Neuronal stem cell (in vitro differentiated cells): Measurements from ENCODE around the gene PLEKHM3. TPM values are rescaled to one million over a fixed set of nuclear protein-coding genes. Genes with fewer than 3 reads are reported as not detected.
A peak's percentile ranks its signal among the peaks of the same experiment; 100 is the strongest.

Experiments
- DNase-seq: peaks from one replicate; pipeline ENCODE4 v3.0.0-alpha.2; 2013; ENCODE audit warnings: low spot score
- H2AFZ ChIP-seq: one replicate; pipeline ENCODE4 v1.6.1; 2013; ENCODE audit warnings: mild to moderate bottlenecking, low read length, inconsistent platforms
- H2AK5ac ChIP-seq: 2 replicates; pipeline ENCODE4 v1.6.1; 2013; ENCODE audit warnings: low read depth, mild to moderate bottlenecking, inconsistent platforms, low read length, moderate library complexity, mixed read lengths
- H2BK120ac ChIP-seq: 2 replicates; pipeline ENCODE4 v1.6.1; 2013; ENCODE audit warnings: low read depth, mild to moderate bottlenecking, inconsistent platforms, low read length, moderate library complexity, mixed read lengths
- H2BK12ac ChIP-seq: one replicate; pipeline ENCODE4 v1.6.1; 2013; ENCODE audit warnings: low read length, inconsistent platforms
- H2BK15ac ChIP-seq: 2 replicates; pipeline ENCODE4 v1.6.1; 2013; ENCODE audit warnings: mild to moderate bottlenecking, low read length, inconsistent platforms, mixed read lengths
- H2BK5ac ChIP-seq: one replicate; pipeline ENCODE4 v1.6.1; 2013; ENCODE audit warnings: inconsistent platforms, mild to moderate bottlenecking, low read length, moderate library complexity
- H3K14ac ChIP-seq: one replicate; pipeline ENCODE4 v1.6.1; 2013; ENCODE audit warnings: low read length, inconsistent platforms
- H3K18ac ChIP-seq: 2 replicates; pipeline ENCODE4 v1.6.1; 2013; ENCODE audit warnings: low read length, inconsistent platforms
- H3K23ac ChIP-seq: 2 replicates; pipeline ENCODE4 v1.6.1; 2013; ENCODE audit warnings: low read depth, mild to moderate bottlenecking, mixed read lengths, low read length, inconsistent platforms; ENCODE audit not compliant: poor library complexity
- H3K27ac ChIP-seq: replicated peaks from 3 replicates; pipeline ENCODE4 v1.5.1; 2013; ENCODE audit warnings: low read length, inconsistent platforms
- H3K27me3 ChIP-seq, 3 experiments: 2 replicates each; pipeline ENCODE4 v1.6.1; 2013; ENCODE audit warnings: low read length in 3 of 3, mild to moderate bottlenecking in 2 of 3, inconsistent platforms in 1 of 3, low read depth in 1 of 3, mixed read lengths in 1 of 3, moderate library complexity in 1 of 3; ENCODE audit not compliant: control insufficient read depth in 3 of 3, insufficient read depth in 3 of 3
- H3K36me3 ChIP-seq, 2 donors: replicated peaks in 1 of 2; 2 replicates each; pipeline ENCODE4 v1.6.1; 2013; ENCODE audit warnings: low read length in 2 of 2; ENCODE audit not compliant: control insufficient read depth in 2 of 2, insufficient read depth in 2 of 2
- H3K4ac ChIP-seq: 2 replicates; pipeline ENCODE4 v1.6.1; 2013; ENCODE audit warnings: inconsistent platforms, mild to moderate bottlenecking, low read length, moderate library complexity
- H3K4me1 ChIP-seq, 2 donors: 1 replicate in 1 of 2; 2 replicates in 1 of 2; pipeline ENCODE4 v1.6.1; 2013; ENCODE audit warnings: low read length in 2 of 2, low read depth in 1 of 2; ENCODE audit not compliant: control insufficient read depth in 2 of 2, insufficient read depth in 1 of 2
- H3K4me2 ChIP-seq: one replicate; pipeline ENCODE4 v1.6.1; 2013; ENCODE audit warnings: mild to moderate bottlenecking, low read length, inconsistent platforms; ENCODE audit not compliant: insufficient read depth, poor library complexity, severe bottlenecking
- H3K4me3 ChIP-seq, 2 donors: 2 replicates each; pipeline ENCODE4 v1.5.1; 2013; ENCODE audit warnings: low read length in 2 of 2, mild to moderate bottlenecking in 2 of 2, inconsistent platforms in 1 of 2, moderate library complexity in 1 of 2
- H3K79me1 ChIP-seq: one replicate; pipeline ENCODE4 v1.6.1; 2013; ENCODE audit warnings: low read depth, mild to moderate bottlenecking, inconsistent platforms, low read length, moderate library complexity
- H3K9ac ChIP-seq: one replicate; pipeline ENCODE4 v1.6.1; 2013; ENCODE audit warnings: mild to moderate bottlenecking, low read depth, low read length, inconsistent platforms; ENCODE audit not compliant: poor library complexity
- H3K9me3 ChIP-seq, 2 donors: replicated peaks in 1 of 2; 2 replicates each; pipeline versions ENCODE3 to v1.6.1; 2013; ENCODE audit warnings: low read length in 2 of 2, mild to moderate bottlenecking in 2 of 2, inconsistent platforms in 1 of 2, low read depth in 1 of 2, mixed read lengths in 1 of 2, moderate library complexity in 1 of 2; ENCODE audit not compliant: control insufficient read depth in 2 of 2, insufficient read depth in 1 of 2
- H4K8ac ChIP-seq: one replicate; pipeline ENCODE4 v1.6.1; 2013; ENCODE audit warnings: low read depth, mild to moderate bottlenecking, inconsistent platforms, low read length, moderate library complexity
- H4K91ac ChIP-seq: one replicate; pipeline ENCODE4 v1.6.1; 2013; ENCODE audit warnings: low read length, low read depth, mild to moderate bottlenecking, inconsistent platforms; ENCODE audit not compliant: poor library complexity
- WGBS, 2 donors: extraction: QIAGEN DNeasy Blood & Tissue Kit; methylation state at CpG; one replicate each; pipeline ENCODE4 v1.1.7; 2013; ENCODE audit warnings: missing lambda C conversion rate in 2 of 2, mixed read lengths in 1 of 2; ENCODE audit not compliant: insufficient read length in 2 of 2, insufficient replicate concordance in 1 of 2; ENCODE audit errors: extremely low coverage in 2 of 2; 5-methylcytosine and 5-hydroxymethylcytosine counted together
- small RNA-seq: library from polyadenylated mRNA; stranded (forward); fragments of <200 nt; extraction: miRNeasy Mini kit (QIAGEN cat#:217004); gene quantifications from one replicate; pipeline ENCODE3, GENCODE V24; 2013; ENCODE audit not compliant: insufficient read depth

The PLEKHM3 gene

DNA sequence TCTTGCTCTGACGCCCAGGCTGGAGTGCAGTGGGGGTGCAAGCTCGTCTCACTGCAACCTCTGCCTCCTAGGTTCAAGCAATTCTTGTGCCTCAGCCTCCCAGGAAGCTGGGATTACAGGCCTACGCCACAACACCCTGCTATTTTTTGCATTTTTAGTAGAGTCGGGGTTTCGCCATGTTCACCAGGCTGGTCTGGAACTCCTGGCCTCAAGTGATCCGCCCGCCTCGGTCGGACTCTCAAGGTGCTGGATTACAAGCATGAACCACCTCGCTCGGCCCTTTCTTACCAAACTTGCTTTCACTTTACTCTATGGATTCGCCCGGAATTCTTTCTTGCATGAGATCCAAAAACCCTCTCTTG, 252.5 kb downstream of the PLEKHM3 start:
- Histone ChIP-seq H2BK120ac (no peak overlapping the region), H3K36me3 (peaks cover 5 to 6% of the 10 kb centered on the region in 2 donors), H3K4ac (no peak overlapping the region), H2AK5ac (no peak overlapping the region), H2BK12ac (no peak overlapping the region), H3K4me2 (no peak overlapping the region), H4K8ac (no peak overlapping the region), H3K4me3 (no peak overlapping the region), H2BK15ac (no peak overlapping the region), H3K9me3 (peaks cover 0 to 3% of the 10 kb centered on the region in 2 donors), H3K9ac (no peak overlapping the region), H3K27ac (peak overlapping the region; percentile 5), H4K91ac (no peak overlapping the region), H3K27me3 (no peaks in the 10 kb centered on the region), H3K18ac (no peak overlapping the region), H3K79me1 (no peaks in the 10 kb centered on the region), H3K14ac (no peak overlapping the region), H2AFZ (peak overlapping the region; percentile 49), H2BK5ac (no peak overlapping the region), H3K4me1 (peaks cover 1 to 30% of the 10 kb centered on the region in 2 donors), H3K23ac (no peak overlapping the region)
- no peak for DNase-seq
- WGBS, 2 donors: no CpG with 5 or more reads among the region's 13 CpGs

DNA sequence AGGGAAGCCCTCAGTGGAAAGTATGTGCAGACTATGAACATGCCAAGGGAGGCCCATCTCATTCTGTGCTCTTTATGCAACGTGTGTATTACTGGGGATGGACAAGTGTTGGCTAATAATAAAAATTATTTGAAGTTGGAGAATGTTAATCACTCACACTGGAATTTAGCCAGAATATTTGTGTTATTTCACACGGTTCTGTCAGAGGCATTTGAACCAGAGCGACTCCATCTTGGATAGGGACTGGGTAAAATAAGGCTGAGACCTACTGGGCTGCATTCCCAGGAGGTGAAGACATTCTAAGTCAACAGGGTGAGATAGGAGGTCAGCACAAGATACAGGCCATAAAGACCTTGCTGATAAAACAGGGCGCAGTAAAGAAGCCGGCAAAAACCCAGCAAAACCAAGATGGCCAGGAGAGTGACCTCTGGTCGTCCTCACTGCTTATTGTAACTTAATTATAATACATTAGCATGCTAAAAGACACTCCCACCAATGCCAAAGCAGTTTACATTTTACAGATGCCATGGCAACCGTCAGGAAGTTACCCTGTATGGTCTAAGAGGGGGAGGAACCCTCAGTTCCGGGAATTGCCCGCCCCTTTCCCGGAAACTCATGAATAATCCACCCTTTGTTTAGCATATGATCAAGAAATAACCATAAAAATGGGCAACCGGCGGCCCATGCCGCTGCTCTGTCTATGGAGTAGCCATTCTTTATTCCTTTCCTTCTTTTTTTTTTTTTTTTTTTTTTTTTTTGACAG, 253.1 kb downstream of the PLEKHM3 start:
- Histone ChIP-seq H2BK12ac (no peak overlapping the region), H3K4ac (no peak overlapping the region), H2AK5ac (no peak overlapping the region), H2BK120ac (no peak overlapping the region), H3K4me3 (no peak overlapping the region), H3K79me1 (no peaks in the 10 kb centered on the region), H3K27me3 (no peaks in the 10 kb centered on the region), H3K14ac (no peak overlapping the region), H3K9me3 (peaks cover 0 to 9% of the 10 kb centered on the region in 2 donors), H2BK5ac (no peak overlapping the region), H4K91ac (no peak overlapping the region), H3K18ac (no peak overlapping the region), H2AFZ (peak overlapping the region; percentile 49), H4K8ac (no peak overlapping the region), H3K23ac (no peak overlapping the region), H3K36me3 (peaks cover 11% of the 10 kb centered on the region in 2 donors), H3K27ac (no peak overlapping the region), H2BK15ac (no peak overlapping the region), H3K4me2 (no peak overlapping the region), H3K4me1 (peaks cover 1 to 31% of the 10 kb centered on the region in 2 donors), H3K9ac (no peak overlapping the region)
- no peak for DNase-seq
- no CpG with 5 or more reads among the region's 13 CpGs for WGBS, 2 donors

DNA sequence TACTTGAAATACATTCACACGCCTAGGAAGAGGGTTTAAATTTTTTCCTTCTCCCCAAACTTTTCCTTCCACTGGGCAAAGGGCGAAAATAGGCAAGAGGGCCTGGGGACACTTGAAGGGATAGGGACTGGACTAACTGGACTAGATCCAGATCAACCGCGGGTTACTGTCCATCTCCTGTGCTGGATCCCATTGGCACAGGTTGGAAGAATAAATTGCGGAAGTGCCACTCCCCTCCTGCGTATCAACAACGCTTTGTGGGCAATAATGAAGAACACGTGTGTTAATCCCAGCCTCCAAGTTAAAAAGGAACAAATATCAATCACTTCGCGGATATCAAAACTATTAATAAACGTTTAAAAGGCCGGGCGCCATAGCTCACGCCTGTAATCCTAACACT, 253.9 kb downstream of the PLEKHM3 start:
- no CpG with 5 or more reads among the region's 14 CpGs for whole genome bisulfite sequencing, 2 donors
- Histone ChIP-seq H3K36me3 (peaks cover 18 to 20% of the 10 kb centered on the region in 2 donors), H3K79me1 (no peaks in the 10 kb centered on the region), H3K23ac (no peak overlapping the region), H2AK5ac (no peak overlapping the region), H3K4me2 (peak overlapping the region; percentile 66), H2BK5ac (peak overlapping the region; percentile 31), H3K4ac (no peak overlapping the region), H3K27ac (no peak overlapping the region), H3K27me3 (no peaks in the 10 kb centered on the region), H2BK12ac (no peak overlapping the region), H3K4me3 (no peak overlapping the region), H4K8ac (no peak overlapping the region), H2BK15ac (no peak overlapping the region), H2AFZ (no peak overlapping the region), H3K4me1 (peaks cover 1 to 34% of the 10 kb centered on the region in 2 donors), H3K18ac (no peak overlapping the region), H4K91ac (no peak overlapping the region), H3K9ac (no peak overlapping the region), H2BK120ac (no peak overlapping the region), H3K14ac (no peak overlapping the region), H3K9me3 (peaks cover 0 to 11% of the 10 kb centered on the region in 2 donors)
- no peak for DNase-seq

Small RNAs within 50 kb of the gene (small RNA-seq; reads per million reads assigned to genes)
- gene RNA5SP116 (not detected), gene RNU6-360P (not detected)
